HepG2 (cell line): ENCODE results near the gene TNFAIP3. TPM values are rescaled to one million over a fixed set of nuclear protein-coding genes. Genes with fewer than 3 reads are reported as not detected.

ENCODE experiments used
- ATAC-seq: fragments of 200-7000 bp; cut with Tn5 transposase; 3 replicates; pipeline ENCODE4 v1.9.1; 2020; ENCODE audit warnings: mild to moderate bottlenecking, moderate library complexity
- BruUV-seq: library from RNA; stranded (reverse); fragments of 400-500 nt; replicated peaks from 2 replicates; lab custom pipeline; 2021; lab: Mats Ljungman, UMichigan
- CTCF ChIA-PET: fragments of 300-600 bp; formaldehyde crosslinking; extraction: SDS; loops from one replicate; lab custom pipeline; 2021; ENCODE audit warnings: low total read pairs, inconsistent platforms, low intra/inter-chr PET ratio; lab: Yijun Ruan, JAX
- POLR2A ChIA-PET: fragments of 350-600 bp; sonication (Branson Sonifier 250); formaldehyde crosslinking; loops from one replicate; lab custom pipeline; 2020; ENCODE audit warnings: antibody characterized with exemption, inconsistent platforms; lab: Yijun Ruan, JAX
- DNase-seq: peaks from one replicate; pipeline ENCODE4 v3.0.0-alpha.2; 2015; ENCODE audit warnings: low spot score
- FAIRE-seq: peaks from 3 replicates; lab custom pipeline; 2011; peaks lifted over from hg19 to GRCh38; lab: Jason Lieb, UNC
- H2AFZ ChIP-seq: one replicate; pipeline ENCODE4 v1.6.1; 2011; ENCODE audit warnings: low read length, inconsistent platforms
- H3K27ac ChIP-seq: fragments of 300-600 bp; 3 replicates; pipeline ENCODE4 v1.8.0; 2011; ENCODE audit warnings: mixed run types, mild to moderate bottlenecking, mixed read lengths, low read length, inconsistent platforms; ENCODE audit not compliant: insufficient read depth; ENCODE audit errors: extremely low read length
- H3K27me3 ChIP-seq, 2 experiments: fragments of 200-600 bp in 1 of 2; 2 replicates in 1 of 2; 3 replicates in 1 of 2; pipeline versions ENCODE4 v1.6.0 to v1.8.0; 2011; ENCODE audit warnings: low read length in 2 of 2, mild to moderate bottlenecking in 2 of 2, moderate library complexity in 2 of 2, inconsistent platforms in 1 of 2; ENCODE audit not compliant: insufficient read depth in 2 of 2, control insufficient read depth in 1 of 2
- H3K36me3 ChIP-seq, 2 experiments: fragments of 200-600 bp in 1 of 2; replicated peaks in 1 of 2; 2 replicates in 1 of 2; 3 replicates in 1 of 2; pipeline versions ENCODE4 v1.5.1 to v1.8.0; 2011; ENCODE audit warnings: low read length in 2 of 2, inconsistent platforms in 1 of 2; ENCODE audit not compliant: insufficient read depth in 2 of 2, control insufficient read depth in 1 of 2
- H3K4me1 ChIP-seq: 2 replicates; pipeline ENCODE4 v1.5.1; 2012; ENCODE audit warnings: low read length, inconsistent platforms; ENCODE audit not compliant: insufficient read depth
- H3K4me2 ChIP-seq: 2 replicates; pipeline ENCODE4 v1.6.0; 2011; ENCODE audit warnings: low read depth, low read length, inconsistent platforms
- H3K4me3 ChIP-seq, 3 experiments: fragments of 200-600 bp in 1 of 3; sonication (generic), shearing (Covaris generic) in 1 of 3; replicated peaks in 1 of 3; 2 replicates each; pipeline ENCODE4 v1.5.1; 2011 to 2016; ENCODE audit warnings: low read length in 3 of 3, inconsistent platforms in 2 of 3, low read depth in 2 of 3, mild to moderate bottlenecking in 2 of 3, control low read depth in 1 of 3, mixed read lengths in 1 of 3; ENCODE audit not compliant: insufficient read depth in 1 of 3
- H3K79me2 ChIP-seq: one replicate; pipeline ENCODE4 v1.6.1; 2011; ENCODE audit warnings: low read length, inconsistent platforms; ENCODE audit not compliant: insufficient read depth
- H3K9ac ChIP-seq: 2 replicates; pipeline ENCODE4 v1.6.0; 2011; ENCODE audit warnings: mild to moderate bottlenecking, low read depth, low read length, inconsistent platforms; ENCODE audit not compliant: insufficient read depth
- H3K9me3 ChIP-seq: 2 replicates; pipeline ENCODE4 v1.5.1; 2012; ENCODE audit warnings: mild to moderate bottlenecking, low read length
- H4K20me1 ChIP-seq: 2 replicates; pipeline ENCODE4 v1.6.0; 2011; ENCODE audit warnings: inconsistent platforms, mild to moderate bottlenecking, low read length, moderate library complexity; ENCODE audit not compliant: insufficient read depth
- FOXJ3 ChIP-seq: sonication (generic); formaldehyde crosslinking; IDR thresholded peaks from 2 replicates; pipeline ENCODE4 v1.4.0; 2020; ENCODE audit warnings: missing genetic modification reagents, mild to moderate bottlenecking, borderline replicate concordance
- MAFK ChIP-seq, 2 experiments: IDR thresholded peaks in 1 of 2; conservative IDR thresholded peaks in 1 of 2; 2 replicates each; pipeline ENCODE4 v1.6.1; 2011; ENCODE audit warnings: improper control_type of control experiment in 2 of 2, low read length in 2 of 2
- MEIS2 ChIP-seq: sonication (generic); formaldehyde crosslinking; IDR thresholded peaks from 2 replicates; pipeline ENCODE4 v1.9.0; 2021; ENCODE audit warnings: mild to moderate bottlenecking, missing genetic modification reagents
- NCOA1 ChIP-seq: sonication (generic); formaldehyde crosslinking; IDR thresholded peaks from 2 replicates; pipeline ENCODE4 v1.9.0; 2021; ENCODE audit warnings: missing genetic modification reagents
- RFXAP ChIP-seq: sonication (generic); formaldehyde crosslinking; IDR thresholded peaks from 2 replicates; pipeline ENCODE4 v1.4.0; 2020; ENCODE audit warnings: missing genetic modification reagents, borderline replicate concordance
- YEATS2 ChIP-seq: sonication (generic); formaldehyde crosslinking; IDR thresholded peaks from 2 replicates; pipeline ENCODE4 v1.4.0; 2020; ENCODE audit warnings: missing genetic modification reagents, borderline replicate concordance
- ZBTB4 ChIP-seq: sonication (generic); formaldehyde crosslinking; IDR thresholded peaks from 2 replicates; pipeline ENCODE4 v1.4.0; 2020; ENCODE audit warnings: missing genetic modification reagents, mild to moderate bottlenecking, borderline replicate concordance
- ZNF207 ChIP-seq: fragments of 450-650 bp; IDR thresholded peaks from 2 replicates; pipeline ENCODE4 v1.6.1; 2016; ENCODE audit warnings: antibody characterized with exemption, borderline replicate concordance
- ZNF232 ChIP-seq: sonication (generic); formaldehyde crosslinking; IDR thresholded peaks from 2 replicates; pipeline ENCODE4 v1.4.0; 2020; ENCODE audit warnings: missing genetic modification reagents, borderline replicate concordance
- ZNF724P ChIP-seq: sonication (generic); formaldehyde crosslinking; IDR thresholded peaks from 2 replicates; pipeline ENCODE4 v1.8.0; 2022; ENCODE audit warnings: missing genetic modification reagents, borderline replicate concordance
- WGBS: methylation state at CpG from one replicate; pipeline ENCODE4 v1.1.6; 2017; ENCODE audit warnings: low lambda C conversion rate; 5-methylcytosine and 5-hydroxymethylcytosine counted together
- in situ Hi-C: cut with HindIII; loops from 2 replicates; pipeline ENCODE4 v1.10.0; 2017; ENCODE audit warnings: low pct_unique_long_range_greater_than_20kb; ENCODE audit not compliant: extremely low pct_ligation_motif_present
- intact Hi-C: fragments of 100-400 bp; cut with micrococcal nuclease; formaldehyde crosslinking; loops from one replicate; pipeline ENCODE4 v1.10.0; 2022; ENCODE audit not compliant: unreplicated experiment
- polyA plus RNA-seq, 8 experiments: library from polyadenylated mRNA; depleted of rRNA in 3 of 8; stranded (reverse) in 7 of 8; unstranded in 1 of 8; fragments of >200 nt; fragmentation: Illumina TruSeq in 4 of 8; extraction: Trizol in 4 of 8; gene quantifications; 2 replicates each; pipeline versions ENCODE4 v1.2.1 to v1.2.3, GENCODE V29; 2011 to 2016; ENCODE audit warnings: low read depth in 4 of 8, missing spikeins in 1 of 8, mixed read lengths in 1 of 8; ENCODE audit not compliant: insufficient read depth in 1 of 8
- total RNA-seq, 5 experiments: library from RNA; depleted of rRNA; stranded (reverse); fragments of >200 nt; fragmentation: Illumina TruSeq; extraction: Trizol; gene quantifications; 2 replicates each; pipeline ENCODE4 v1.2.3, GENCODE V29; 2016; ENCODE audit warnings: low read depth in 1 of 5
- TF ChIP-seq, protein P1 (sequence below): sonication (generic); formaldehyde crosslinking; IDR thresholded peaks from 2 replicates; pipeline ENCODE4 v1.4.0; 2020; ENCODE audit warnings: mild to moderate bottlenecking, missing genetic modification reagents, borderline replicate concordance
- TF ChIP-seq, protein P2 (sequence below), 2 experiments: IDR thresholded peaks; 2 replicates each; pipeline ENCODE4 v1.6.1; 2011 to 2012; ENCODE audit warnings: low read length in 2 of 2, borderline replicate concordance in 1 of 2, low read depth in 1 of 2, mild to moderate bottlenecking in 1 of 2, moderate library complexity in 1 of 2

TNFAIP3 gene
- total and polyA plus RNA-seq, 2 of the 13 experiments (the other 11 are each of a cell fraction or from before 2014, with no cell fraction given): 28.2 to 47.1 TPM

- ChIA-PET CTCF (no interaction called here), POLR2A (no interaction called here)
- BruUV-seq: no TSS peak
- Histone ChIP-seq H3K9ac (no peak overlapping the region), H3K4me1 (peaks cover 13% of the 10 kb centered on the region), H3K9me3 (peaks cover 12% of the 10 kb centered on the region), H3K27ac (no peak overlapping the region), H3K27me3 (no peaks in the 10 kb centered on the region; a peak in 1 of 5 replicates), H2AFZ (no peak overlapping the region), H3K4me2 (no peak overlapping the region), H3K4me3 (no peak overlapping the region), H4K20me1 (no peaks in the 10 kb centered on the region), H3K79me2 (no peaks in the 10 kb centered on the region), H3K36me3 (no peaks in the 10 kb centered on the region)
- FAIRE-seq (no peak), DNase-seq (no peak), ATAC-seq (no peak)
- intact Hi-C loops (no loop called here), in situ Hi-C loops (no loop called here)
- 68% methylated on average over 6 of the region's 6 CpGs for WGBS
- no peak for TF ChIP-seq ZNF207
- TF ChIP-seq RFXAP (CRISPR knock-in tag): no peak
- TF ChIP-seq NCOA1 (CRISPR knock-in tag): no peak
- no peak for TF ChIP-seq FOXJ3 (CRISPR knock-in tag)
- no peak for TF ChIP-seq ZBTB4 (CRISPR knock-in tag)
- no peak for TF ChIP-seq YEATS2 (CRISPR knock-in tag)
- no peak for TF ChIP-seq MEIS2
- TF ChIP-seq ZNF724P (CRISPR knock-in tag): no peak
- TF ChIP-seq, protein P1, sequence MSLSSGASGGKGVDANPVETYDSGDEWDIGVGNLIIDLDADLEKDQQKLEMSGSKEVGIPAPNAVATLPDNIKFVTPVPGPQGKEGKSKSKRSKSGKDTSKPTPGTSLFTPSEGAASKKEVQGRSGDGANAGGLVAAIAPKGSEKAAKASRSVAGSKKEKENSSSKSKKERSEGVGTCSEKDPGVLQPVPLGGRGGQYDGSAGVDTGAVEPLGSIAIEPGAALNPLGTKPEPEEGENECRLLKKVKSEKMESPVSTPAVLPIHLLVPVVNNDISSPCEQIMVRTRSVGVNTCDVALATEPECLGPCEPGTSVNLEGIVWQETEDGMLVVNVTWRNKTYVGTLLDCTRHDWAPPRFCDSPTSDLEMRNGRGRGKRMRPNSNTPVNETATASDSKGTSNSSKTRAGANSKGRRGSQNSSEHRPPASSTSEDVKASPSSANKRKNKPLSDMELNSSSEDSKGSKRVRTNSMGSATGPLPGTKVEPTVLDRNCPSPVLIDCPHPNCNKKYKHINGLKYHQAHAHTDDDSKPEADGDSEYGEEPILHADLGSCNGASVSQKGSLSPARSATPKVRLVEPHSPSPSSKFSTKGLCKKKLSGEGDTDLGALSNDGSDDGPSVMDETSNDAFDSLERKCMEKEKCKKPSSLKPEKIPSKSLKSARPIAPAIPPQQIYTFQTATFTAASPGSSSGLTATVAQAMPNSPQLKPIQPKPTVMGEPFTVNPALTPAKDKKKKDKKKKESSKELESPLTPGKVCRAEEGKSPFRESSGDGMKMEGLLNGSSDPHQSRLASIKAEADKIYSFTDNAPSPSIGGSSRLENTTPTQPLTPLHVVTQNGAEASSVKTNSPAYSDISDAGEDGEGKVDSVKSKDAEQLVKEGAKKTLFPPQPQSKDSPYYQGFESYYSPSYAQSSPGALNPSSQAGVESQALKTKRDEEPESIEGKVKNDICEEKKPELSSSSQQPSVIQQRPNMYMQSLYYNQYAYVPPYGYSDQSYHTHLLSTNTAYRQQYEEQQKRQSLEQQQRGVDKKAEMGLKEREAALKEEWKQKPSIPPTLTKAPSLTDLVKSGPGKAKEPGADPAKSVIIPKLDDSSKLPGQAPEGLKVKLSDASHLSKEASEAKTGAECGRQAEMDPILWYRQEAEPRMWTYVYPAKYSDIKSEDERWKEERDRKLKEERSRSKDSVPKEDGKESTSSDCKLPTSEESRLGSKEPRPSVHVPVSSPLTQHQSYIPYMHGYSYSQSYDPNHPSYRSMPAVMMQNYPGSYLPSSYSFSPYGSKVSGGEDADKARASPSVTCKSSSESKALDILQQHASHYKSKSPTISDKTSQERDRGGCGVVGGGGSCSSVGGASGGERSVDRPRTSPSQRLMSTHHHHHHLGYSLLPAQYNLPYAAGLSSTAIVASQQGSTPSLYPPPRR (CRISPR knock-in tag): no peak
- no peak for TF ChIP-seq ZNF232 (CRISPR knock-in tag)
- no peak for TF ChIP-seq MAFK (conservative IDR thresholded peaks at IDR 0.05 in 1 of 2, IDR thresholded peaks at IDR 0.05 in 1 of 2; ENCODE audit: low read length in 2 of 2)
- TF ChIP-seq, protein P2, sequence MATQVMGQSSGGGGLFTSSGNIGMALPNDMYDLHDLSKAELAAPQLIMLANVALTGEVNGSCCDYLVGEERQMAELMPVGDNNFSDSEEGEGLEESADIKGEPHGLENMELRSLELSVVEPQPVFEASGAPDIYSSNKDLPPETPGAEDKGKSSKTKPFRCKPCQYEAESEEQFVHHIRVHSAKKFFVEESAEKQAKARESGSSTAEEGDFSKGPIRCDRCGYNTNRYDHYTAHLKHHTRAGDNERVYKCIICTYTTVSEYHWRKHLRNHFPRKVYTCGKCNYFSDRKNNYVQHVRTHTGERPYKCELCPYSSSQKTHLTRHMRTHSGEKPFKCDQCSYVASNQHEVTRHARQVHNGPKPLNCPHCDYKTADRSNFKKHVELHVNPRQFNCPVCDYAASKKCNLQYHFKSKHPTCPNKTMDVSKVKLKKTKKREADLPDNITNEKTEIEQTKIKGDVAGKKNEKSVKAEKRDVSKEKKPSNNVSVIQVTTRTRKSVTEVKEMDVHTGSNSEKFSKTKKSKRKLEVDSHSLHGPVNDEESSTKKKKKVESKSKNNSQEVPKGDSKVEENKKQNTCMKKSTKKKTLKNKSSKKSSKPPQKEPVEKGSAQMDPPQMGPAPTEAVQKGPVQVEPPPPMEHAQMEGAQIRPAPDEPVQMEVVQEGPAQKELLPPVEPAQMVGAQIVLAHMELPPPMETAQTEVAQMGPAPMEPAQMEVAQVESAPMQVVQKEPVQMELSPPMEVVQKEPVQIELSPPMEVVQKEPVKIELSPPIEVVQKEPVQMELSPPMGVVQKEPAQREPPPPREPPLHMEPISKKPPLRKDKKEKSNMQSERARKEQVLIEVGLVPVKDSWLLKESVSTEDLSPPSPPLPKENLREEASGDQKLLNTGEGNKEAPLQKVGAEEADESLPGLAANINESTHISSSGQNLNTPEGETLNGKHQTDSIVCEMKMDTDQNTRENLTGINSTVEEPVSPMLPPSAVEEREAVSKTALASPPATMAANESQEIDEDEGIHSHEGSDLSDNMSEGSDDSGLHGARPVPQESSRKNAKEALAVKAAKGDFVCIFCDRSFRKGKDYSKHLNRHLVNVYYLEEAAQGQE (IDR thresholded peaks at IDR 0.05; ENCODE audit: borderline replicate concordance in 1 of 2, low read depth in 1 of 2, low read length in 2 of 2): no peak
Observed at GRCh38 chr6:137931849-137932465, 64.9 kb downstream of the TNFAIP3 start.
